ENCODE measurements around the gene ARHGAP9. TPM values are rescaled to one million over a fixed set of nuclear protein-coding genes. Genes with fewer than 3 reads are reported as not detected.
A peak's percentile ranks its signal among the peaks of the same experiment; 100 is the strongest.

The ARHGAP9 gene
- total RNA-seq, 4 donors from 2014 or later: 5.2 to 40.5 (median 11.6) TPM

- TF ChIP-seq CTCF (IDR thresholded peaks at IDR 0.05): no peak
- peak in 1 of 2 donors; percentile 36 for TF ChIP-seq POLR2A (IDR thresholded peaks at IDR 0.05)
- peak in 1 of 2 donors; percentile 44 for TF ChIP-seq EP300 (IDR thresholded peaks at IDR 0.05)
- 0 to 1% methylated on average over 30 to 31 of the region's 32 CpGs for WGBS, 2 donors
- H3K36me3 ChIP-seq: peaks cover 0 to 12% (median 0%) of the 10 kb centered on the region in 3 donors
- peak overlapping the region; percentile 81 to 92 (median 86) for H3K27ac ChIP-seq
- H3K4me1 ChIP-seq: peaks cover 0 to 36% (median 21%) of the 10 kb centered on the region in 4 donors
- H3K9me3 ChIP-seq: no peaks in the 10 kb centered on the region
- H3K27me3 ChIP-seq: no peaks in the 10 kb centered on the region
- H3K4me3 ChIP-seq: peak overlapping the region; percentile 62 to 84 (median 80)
- peak; percentile 69 to 80 for DNase-seq (ENCODE audit: low spot score in 2 of 2)
Measured at GRCh38 chr12:57461276-57461916, 18.3 kb downstream of the ARHGAP9 start.

- peaks cover 0 to 40% (median 21%) of the 10 kb centered on the region in 4 donors for H3K4me1 ChIP-seq
- TF ChIP-seq EP300 (IDR thresholded peaks at IDR 0.05): no peak
- no peak for TF ChIP-seq CTCF (IDR thresholded peaks at IDR 0.05)
- TF ChIP-seq POLR2A (IDR thresholded peaks at IDR 0.05): no peak
- H3K9me3 ChIP-seq: no peaks in the 10 kb centered on the region
- 1% methylated on average over 15 of the region's 19 CpGs for WGBS, 2 donors
- H3K27me3 ChIP-seq: no peaks in the 10 kb centered on the region
- peaks cover 0 to 12% (median 0%) of the 10 kb centered on the region in 3 donors for H3K36me3 ChIP-seq
- peak overlapping the region; percentile 81 to 92 (median 86) for H3K27ac ChIP-seq
- DNase-seq (ENCODE audit: low spot score in 2 of 2): no peak
- peak overlapping the region; percentile 62 to 84 (median 80) for H3K4me3 ChIP-seq
Measured at GRCh38 chr12:57460841-57461275, 18.8 kb downstream of the ARHGAP9 start.

- DNase-seq (ENCODE audit: low spot score in 2 of 2): no peak
- 0 to 1% methylated on average over 6 of the region's 6 CpGs for WGBS, 2 donors
- TF ChIP-seq EP300 (IDR thresholded peaks at IDR 0.05) (no peak), CTCF (IDR thresholded peaks at IDR 0.05) (no peak), POLR2A (IDR thresholded peaks at IDR 0.05) (no peak)
- Histone ChIP-seq H3K36me3 (peaks cover 0 to 8% (median 0%) of the 10 kb centered on the region in 3 donors), H3K9me3 (no peaks in the 10 kb centered on the region), H3K4me1 (peaks cover 0 to 44% (median 23%) of the 10 kb centered on the region in 4 donors), H3K27ac (peak overlapping the region; percentile 81 to 92 (median 86)), H3K4me3 (peak overlapping the region; percentile 62 to 84 (median 80)), H3K27me3 (peaks cover 0 to 1% of the 10 kb centered on the region in 2 donors)
Measured at GRCh38 chr12:57460468-57460784, 19.2 kb downstream of the ARHGAP9 start.

- WGBS, 2 donors: 1% methylated on average over 20 to 36 of the region's 36 CpGs
- peak within 1 kb of the TSS; percentile 81 to 92 (median 86) for H3K27ac ChIP-seq
- peak in 1 of 2 donors; percentile 41 for DNase-seq (ENCODE audit: low spot score in 2 of 2)
Measured at GRCh38 chr12:57459750-57460467, 19.8 kb downstream of the ARHGAP9 start, which contains the start of gene GLI1. TSS of gene GLI1 (plus strand) at chr12:57459785. CDS start at chr12:57463692, 3,907 bp downstream.

More at GRCh38 chr12:57459750-57460467, 19.8 kb downstream of the ARHGAP9 start, which contains the start of gene GLI1:
- no peaks in the 10 kb centered on the region for H3K9me3 ChIP-seq
- TF ChIP-seq POLR2A (IDR thresholded peaks at IDR 0.05) (no peak), EP300 (IDR thresholded peaks at IDR 0.05) (no peak), CTCF (IDR thresholded peaks at IDR 0.05) (no peak)
- peak within 1 kb of the TSS; percentile 62 to 84 (median 80) for H3K4me3 ChIP-seq
- H3K4me1 ChIP-seq: peaks cover 0 to 45% (median 23%) of the 10 kb centered on the region in 4 donors
- H3K27me3 ChIP-seq: peaks cover 0 to 6% of the 10 kb centered on the region in 2 donors
- H3K36me3 ChIP-seq: peaks cover 0 to 3% (median 0%) of the 10 kb centered on the region in 3 donors

Measured in tibial nerve (tissue), 4 donors.